Stimulated activated CD8-positive, alpha-beta memory T cell treated with anti-CD3 and anti-CD28 coated beads, Interleukin-7, amount 100 ng/mL, for 1 hour (primary cell): ENCODE data around the gene RDH12.
"Not testable (repeated sequence)": the region's sequence is repeated elsewhere in the genome, so short reads cannot be mapped to it uniquely, and the experiment has no call there.

Experiments
- DNase-seq, 2 donors: peaks; one replicate each; pipeline ENCODE4 v3.0.0-alpha.2; 2020; ENCODE audit warnings: low read depth in 2 of 2

RDH12 gene

DNA sequence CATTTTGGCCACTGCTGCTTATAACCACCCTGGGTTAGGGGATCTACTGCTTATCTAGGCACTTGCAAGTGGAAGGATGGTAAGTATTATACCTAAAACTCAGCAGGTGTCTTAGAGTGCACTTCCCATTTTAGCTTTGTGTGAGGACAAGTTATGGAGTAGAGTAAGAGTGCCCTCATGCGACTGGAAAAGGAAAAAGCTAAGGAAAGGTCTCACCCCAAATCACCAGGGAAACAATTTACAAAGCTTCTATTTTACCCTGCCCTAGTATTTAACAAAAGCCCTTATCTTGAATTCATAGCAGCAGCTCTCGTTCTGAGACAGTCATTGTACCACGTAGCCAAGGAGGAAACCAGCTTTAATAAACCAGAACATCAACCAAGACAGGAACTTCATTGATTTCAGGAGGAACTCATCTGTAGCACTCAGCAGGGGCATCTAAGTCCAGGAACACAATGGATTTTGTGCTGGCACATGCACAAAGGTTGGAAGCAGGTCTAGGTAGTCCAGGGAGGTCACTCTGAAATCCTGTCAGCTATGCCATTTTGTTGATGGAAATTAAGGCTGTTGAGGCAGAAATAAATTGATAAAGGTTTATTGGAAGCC, 2.9 kb downstream of the RDH12 start:
- no peak for DNase-seq

GRCh38 chr14:67705211-67705610, 3.5 kb downstream of the RDH12 start:
- no peak for DNase-seq

DNA sequence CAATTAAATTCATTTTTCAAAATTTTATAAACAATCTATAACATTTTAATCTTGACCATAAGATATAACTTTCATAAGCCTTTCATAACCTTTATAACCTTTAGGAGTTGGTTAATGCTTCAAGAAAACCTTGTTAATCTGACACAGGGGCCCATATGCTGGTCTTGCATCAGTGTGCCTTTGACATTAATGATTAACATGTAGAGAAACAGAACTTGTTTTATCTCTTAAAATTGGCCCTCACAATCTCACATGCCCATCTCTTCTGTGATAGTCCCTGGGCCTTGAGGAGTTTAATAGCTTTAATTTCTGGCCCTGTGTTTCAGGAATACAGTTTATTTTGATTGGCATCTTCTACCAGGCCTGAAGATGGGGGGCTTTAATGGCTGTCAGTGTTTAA, 7.7 kb downstream of the RDH12 start:
- DNase-seq = not testable (repeated sequence)

DNA sequence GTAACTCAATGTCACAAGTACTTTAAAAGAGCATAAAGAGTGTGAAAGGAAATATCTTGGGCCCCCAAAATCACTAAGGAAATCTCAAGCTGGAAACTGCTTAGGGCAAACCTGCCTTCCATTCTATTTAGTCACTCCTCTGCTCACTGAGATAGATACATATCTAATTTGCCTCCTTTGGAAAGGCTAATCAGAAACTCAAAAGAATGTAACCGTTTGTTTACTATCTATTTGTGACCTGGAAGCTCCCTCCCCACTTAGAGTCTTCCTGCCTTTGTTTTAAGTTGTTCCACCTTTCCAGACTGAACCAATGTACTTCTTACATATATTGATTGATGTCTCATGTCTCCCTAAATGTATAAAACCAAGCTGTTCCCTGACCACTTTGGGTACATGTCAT, 8.1 kb downstream of the RDH12 start:
- DNase-seq = not testable (repeated sequence)

DNA sequence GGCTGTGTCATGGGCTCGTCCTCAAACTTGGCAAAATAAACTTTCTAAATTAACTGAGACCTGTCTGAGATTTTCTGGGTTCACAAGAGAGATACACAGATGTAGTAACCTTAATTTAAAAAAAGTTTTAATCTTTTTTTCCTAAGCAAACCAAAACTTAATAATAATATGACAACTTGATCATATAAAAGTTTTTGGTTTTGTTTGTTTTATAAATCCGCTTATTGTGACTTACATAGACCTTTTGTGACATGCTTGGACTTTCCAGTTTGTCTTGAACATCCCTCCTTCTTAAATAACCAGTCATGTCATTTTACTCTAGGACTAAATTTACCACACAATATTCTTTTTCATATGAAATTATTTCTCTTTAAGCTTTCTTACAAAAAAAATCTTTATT, 8.5 kb downstream of the RDH12 start:
- no peak for DNase-seq

GRCh38 chr14:67717048-67717447, 15.4 kb downstream of the RDH12 start:
- DNase-seq = no peak

DNA sequence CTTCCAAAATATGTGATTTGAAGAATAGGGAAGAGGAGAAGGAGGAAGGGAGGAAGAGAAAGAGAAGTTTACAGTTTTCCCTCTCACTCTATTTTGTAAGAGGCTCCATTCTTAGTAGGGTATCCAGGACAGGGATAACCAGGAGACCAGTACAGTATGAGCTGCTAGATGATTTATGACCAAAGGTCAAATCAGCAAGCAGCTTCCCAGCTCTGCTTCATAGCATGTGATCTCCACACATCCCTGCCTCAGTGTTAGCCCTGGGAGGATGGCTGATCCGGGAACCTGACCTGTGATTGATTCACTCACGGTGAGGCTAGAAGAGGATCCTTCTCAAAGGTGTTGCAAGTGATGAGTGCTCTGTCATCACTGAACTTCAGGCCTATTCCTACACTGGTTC, 16.6 kb downstream of the RDH12 start:
- DNase-seq = no peak

DNA sequence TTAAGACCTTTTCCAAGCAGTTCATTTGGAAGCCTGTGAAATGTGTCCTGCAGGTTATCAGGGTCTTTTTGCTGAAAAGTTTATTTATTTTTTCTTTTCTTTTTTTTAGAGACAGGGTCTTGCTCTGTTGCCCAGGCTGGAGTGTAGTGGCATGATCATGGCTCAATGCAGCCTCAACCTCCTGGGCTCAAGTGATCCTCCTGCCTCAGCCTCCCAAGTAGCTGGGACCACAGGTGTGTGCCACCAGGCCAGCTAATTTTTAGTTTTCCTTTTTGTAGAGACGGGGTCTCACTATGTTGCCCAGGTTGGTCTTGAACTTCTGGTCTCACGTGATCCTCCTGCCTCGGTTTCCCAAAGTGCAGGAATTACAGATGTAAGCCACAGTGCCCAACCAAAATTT, 17.7 kb downstream of the RDH12 start:
- DNase-seq = not testable (repeated sequence)

- DNase-seq = no peak
Observed at GRCh38 chr14:67719866-67720265, 18.2 kb downstream of the RDH12 start.

DNA sequence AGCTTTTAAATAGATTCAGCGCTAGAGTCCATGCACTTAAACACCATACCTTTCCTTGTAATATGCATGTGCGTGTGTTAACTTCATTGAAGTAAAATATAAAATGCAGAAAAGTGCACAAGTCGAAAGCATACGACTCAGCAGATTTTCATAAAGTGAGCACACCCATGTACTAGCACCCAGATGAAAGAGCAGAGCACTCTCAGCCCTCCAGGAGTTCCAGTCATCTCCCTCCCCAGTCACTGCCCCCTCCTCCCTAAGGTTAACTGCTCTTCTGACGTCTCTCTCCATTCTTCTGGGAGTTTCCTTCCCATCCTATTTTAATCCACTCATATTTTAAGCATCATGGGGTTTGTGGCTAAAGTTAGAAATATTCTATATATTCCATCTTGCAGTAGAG, 20.2 kb downstream of the RDH12 start:
- DNase-seq = no peak

- no peak for DNase-seq
Observed at GRCh38 chr14:67722293-67722692, 20.6 kb downstream of the RDH12 start.

DNA sequence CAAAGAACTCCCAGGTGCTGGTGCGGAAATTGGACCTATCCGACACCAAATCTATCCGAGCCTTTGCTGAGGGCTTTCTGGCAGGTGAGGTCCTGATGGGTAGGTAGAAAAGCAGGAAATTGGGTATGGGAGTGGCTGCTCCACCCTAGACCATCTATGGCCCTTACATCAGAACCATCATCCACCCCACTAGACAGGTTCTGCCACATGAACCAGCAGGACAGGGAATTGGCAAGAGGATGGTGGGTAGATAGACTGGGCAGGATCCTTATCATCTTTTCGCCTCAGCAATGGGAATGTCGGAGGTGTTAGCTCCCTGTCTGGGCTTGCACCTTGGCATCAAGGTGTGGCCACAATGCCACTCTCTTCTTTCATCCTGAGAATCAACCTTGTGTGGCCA, 23.5 kb downstream of the RDH12 start:
- no peak for DNase-seq

GRCh38 chr14:67727361-67727760, 25.7 kb downstream of the RDH12 start:
- DNase-seq = no peak

DNA sequence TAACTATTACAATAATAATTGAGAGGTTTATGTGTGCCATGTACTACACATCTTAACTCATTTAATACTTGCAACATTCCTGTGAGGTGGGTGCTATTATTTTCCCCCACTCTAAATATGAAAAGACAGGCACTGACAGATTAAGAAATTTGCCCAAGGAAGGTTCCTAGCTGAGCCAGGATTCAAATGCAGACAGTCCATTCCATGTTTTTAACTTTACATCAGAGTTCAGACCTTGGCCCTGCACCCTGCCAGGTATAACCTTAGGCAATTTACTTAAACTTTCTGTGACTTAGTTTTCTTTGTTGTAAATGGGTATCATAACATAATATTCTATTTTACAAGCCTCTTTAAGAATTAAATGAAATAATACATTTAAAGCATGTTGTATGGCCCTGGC, 26.6 kb downstream of the RDH12 start:
- no peak for DNase-seq

- no peak for DNase-seq
Observed at GRCh38 chr14:67729072-67729885, 27.6 kb downstream of the RDH12 start.

DNA sequence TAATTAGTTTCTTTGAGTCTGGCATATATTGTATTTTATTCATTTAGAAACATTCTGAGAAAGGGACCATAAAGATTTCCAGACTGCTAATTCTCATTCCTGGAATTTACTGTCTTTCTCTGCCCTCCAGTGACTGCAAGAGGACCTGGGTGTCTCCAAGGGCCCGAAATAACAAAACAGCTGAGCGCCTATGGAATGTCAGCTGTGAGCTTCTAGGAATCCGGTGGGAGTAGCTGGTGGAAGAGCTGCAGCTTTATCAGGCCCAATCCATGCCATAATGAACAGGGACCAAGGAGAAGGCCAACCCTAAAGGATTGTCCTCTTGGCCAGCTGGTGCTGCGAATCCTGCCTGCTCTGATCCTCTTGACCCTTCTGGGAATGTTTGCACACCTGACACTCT, 31.9 kb downstream of the RDH12 start:
- no peak for DNase-seq

DNA sequence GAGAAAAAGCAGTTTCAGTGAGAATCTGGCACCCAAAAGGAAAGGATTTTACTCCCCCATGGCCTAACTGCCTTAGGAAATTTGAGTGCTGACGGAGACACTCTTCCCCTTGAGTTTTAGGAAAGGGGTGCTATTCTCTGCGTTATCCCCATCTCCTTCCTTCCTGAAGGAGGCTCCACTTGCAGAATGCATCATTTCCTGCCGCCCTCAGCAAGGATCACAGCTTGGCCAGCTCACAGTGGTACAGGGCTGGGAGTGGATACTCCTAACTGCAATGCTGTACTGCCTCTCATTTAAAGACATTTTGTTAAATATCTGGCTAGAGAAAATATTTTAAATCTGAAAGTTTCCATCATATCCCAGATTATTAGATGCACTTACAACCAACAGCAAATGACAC, 33.0 kb downstream of the RDH12 start:
- no peak for DNase-seq

- no peak for DNase-seq
Observed at GRCh38 chr14:67735336-67736147, 33.9 kb downstream of the RDH12 start.

- no peak for DNase-seq
Observed at GRCh38 chr14:67736771-67737170, 35.1 kb downstream of the RDH12 start.

DNA sequence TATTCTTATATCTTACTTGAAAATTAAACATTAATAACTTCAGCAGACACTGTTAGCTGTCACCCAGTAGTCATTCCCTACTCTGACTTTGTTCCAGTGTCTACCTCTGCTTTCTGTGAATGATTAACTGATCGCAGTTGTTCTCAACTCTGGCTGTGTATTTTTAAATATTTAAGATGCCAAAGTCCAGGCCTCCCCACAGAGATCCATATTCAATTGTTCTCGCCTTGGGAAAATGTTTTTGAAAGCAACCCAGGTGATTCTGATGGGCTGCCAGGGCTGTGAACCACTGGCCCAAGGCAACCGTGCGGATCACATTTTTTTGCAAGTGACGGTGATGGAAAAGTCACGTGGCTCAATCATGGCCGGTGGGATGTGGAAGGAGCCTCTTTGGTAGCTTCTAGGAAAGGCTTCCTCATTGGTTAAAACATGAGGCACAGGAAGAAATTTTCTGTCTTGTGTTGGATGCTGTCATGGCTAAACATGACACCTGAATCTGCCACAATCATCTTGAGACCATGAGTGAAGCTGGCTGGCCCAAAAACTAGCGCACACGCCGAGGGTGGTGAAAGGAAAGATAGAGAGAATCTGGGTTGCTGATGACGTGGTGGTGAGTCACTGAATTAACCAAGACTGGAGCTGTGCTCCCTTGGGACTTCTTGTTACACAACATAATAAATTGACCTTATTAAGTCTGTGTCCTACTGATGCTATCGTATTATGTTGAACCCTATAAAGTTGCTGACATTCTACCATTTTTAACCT, 37.2 kb downstream of the RDH12 start:
- no peak for DNase-seq

DNA sequence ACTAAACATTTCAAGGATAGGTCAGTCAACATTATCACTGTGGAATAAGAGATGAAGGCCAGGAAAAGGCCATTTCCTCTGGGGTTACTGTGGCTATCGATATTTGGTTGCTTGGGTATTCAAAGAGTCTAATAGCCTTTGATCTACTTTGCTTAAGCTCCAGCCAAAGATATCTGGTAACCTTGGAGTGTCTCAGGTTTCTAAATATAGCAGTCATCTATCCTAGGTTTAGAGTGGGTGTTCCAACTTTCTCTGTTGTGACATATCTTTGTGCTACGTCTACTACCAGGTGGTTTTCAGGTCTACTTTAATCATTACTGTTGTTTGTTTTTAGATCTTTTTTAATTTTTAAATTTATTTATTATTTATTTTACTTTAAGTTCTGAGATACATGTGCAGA, 42.4 kb downstream of the RDH12 start:
- DNase-seq = no peak

DNA sequence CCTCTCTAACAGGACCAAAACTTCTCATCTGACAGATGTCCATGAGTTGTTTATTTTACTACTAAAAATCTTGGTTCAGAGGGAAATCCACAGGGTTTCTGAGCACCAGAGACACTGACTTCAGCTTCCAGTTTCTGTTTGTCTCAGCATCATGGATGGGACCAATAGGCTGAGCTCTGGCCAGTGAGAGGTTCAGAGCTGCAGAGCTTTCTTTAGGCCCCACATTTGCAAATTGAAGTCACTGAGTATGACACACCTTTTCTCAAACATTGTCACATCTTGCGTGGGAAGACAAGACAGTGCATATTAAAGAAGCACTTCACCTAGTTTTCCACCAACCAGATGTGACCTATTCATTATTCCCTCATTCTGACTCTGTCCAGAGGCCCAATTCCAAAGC, 45.2 kb downstream of the RDH12 start:
- no peak for DNase-seq
